K562 (cell line): ENCODE data around the gene DAD1. TPM values are rescaled to one million over a fixed set of nuclear protein-coding genes. Genes with fewer than 3 reads are reported as not detected.

Source experiments
- ATAC-seq: fragments of 200-7000 bp; cut with Tn5 transposase; 3 replicates; pipeline ENCODE4 v1.9.1; 2020; ENCODE audit warnings: moderate library complexity
- BruUV-seq: library from RNA; stranded (reverse); fragments of 400-500 nt; replicated peaks from 2 replicates; lab custom pipeline; 2021; lab: Mats Ljungman, UMichigan
- CTCF ChIA-PET: fragments of 300-600 bp; formaldehyde crosslinking; extraction: SDS; loops from one replicate; lab custom pipeline; 2021; ENCODE audit warnings: low intra/inter-chr PET ratio; lab: Yijun Ruan, JAX
- POLR2A ChIA-PET: fragments of 300-600, 350-650 bp; sonication (Branson Sonifier 250); formaldehyde crosslinking; extraction: SDS; loops from one replicate; lab custom pipeline; 2021; ENCODE audit warnings: antibody characterized with exemption, inconsistent platforms; lab: Yijun Ruan, JAX
- DNase-seq, 4 experiments: peaks; one replicate each; pipeline versions ENCODE4 v3.0.0 to v3.0.0-alpha.2; 2011 to 2018; ENCODE audit warnings: low spot score in 3 of 4, mixed read lengths in 3 of 4; ENCODE audit errors: extremely low read depth in 1 of 4
- FAIRE-seq: peaks from 2 replicates; lab custom pipeline; 2011; peaks lifted over from hg19 to GRCh38; lab: Jason Lieb, UNC
- H2AFZ ChIP-seq: 2 replicates; pipeline ENCODE4 v1.6.0; 2011; ENCODE audit warnings: low read depth, low read length, control low read depth, inconsistent platforms
- H3K27ac ChIP-seq: fragments of 200-600 bp; 3 replicates; pipeline ENCODE4 v1.8.0; 2011; ENCODE audit warnings: low read depth, mild to moderate bottlenecking, control low read depth, inconsistent platforms, low read length, moderate library complexity, mixed read lengths; ENCODE audit errors: extremely low read depth
- H3K27me3 ChIP-seq, 2 experiments: fragments of 300-600 bp in 1 of 2; 2 replicates in 1 of 2; 3 replicates in 1 of 2; pipeline versions ENCODE4 v1.6.0 to v1.8.0; 2011; ENCODE audit warnings: inconsistent platforms in 2 of 2, low read length in 2 of 2, mild to moderate bottlenecking in 1 of 2, mixed read lengths in 1 of 2, moderate library complexity in 1 of 2; ENCODE audit not compliant: control insufficient read depth in 2 of 2, insufficient read depth in 2 of 2
- H3K36me3 ChIP-seq: fragments of 300-600 bp; 3 replicates; pipeline ENCODE4 v1.8.0; 2011; ENCODE audit warnings: mild to moderate bottlenecking, low read length, inconsistent platforms; ENCODE audit not compliant: control insufficient read depth, insufficient read depth
- H3K4me1 ChIP-seq, 2 experiments: fragments of 200-600 bp in 1 of 2; replicated peaks in 1 of 2; 2 replicates in 1 of 2; 3 replicates in 1 of 2; pipeline versions ENCODE4 v1.5.1 to v1.8.0; 2011; ENCODE audit warnings: inconsistent platforms in 2 of 2, low read length in 2 of 2, mild to moderate bottlenecking in 1 of 2, mixed read lengths in 1 of 2, moderate library complexity in 1 of 2; ENCODE audit not compliant: control insufficient read depth in 2 of 2, insufficient read depth in 2 of 2
- H3K4me2 ChIP-seq: 2 replicates; pipeline ENCODE4 v1.6.1; 2011; ENCODE audit warnings: low read length, control low read depth, inconsistent platforms, mixed read lengths; ENCODE audit not compliant: insufficient read depth
- H3K4me3 ChIP-seq: fragments of 200-600 bp; sonication (generic), shearing (Covaris generic); 2 replicates; pipeline ENCODE4 v1.5.1; 2016; ENCODE audit warnings: control low read depth, inconsistent platforms
- H3K79me2 ChIP-seq: fragments of 200-600 bp; 3 replicates; pipeline ENCODE4 v1.8.0; 2011; ENCODE audit warnings: low read length, inconsistent platforms; ENCODE audit not compliant: control insufficient read depth, insufficient read depth
- H3K9ac ChIP-seq, 2 experiments: 2 replicates each; pipeline versions ENCODE4 v1.6.0 to v1.6.1; 2011; ENCODE audit warnings: low read depth in 2 of 2, low read length in 2 of 2, control low read depth in 1 of 2, inconsistent platforms in 1 of 2, mild to moderate bottlenecking in 1 of 2, mixed read lengths in 1 of 2; ENCODE audit not compliant: insufficient read depth in 1 of 2
- H3K9me1 ChIP-seq: one replicate; pipeline ENCODE4 v1.6.0; 2011; ENCODE audit warnings: inconsistent platforms, mild to moderate bottlenecking, low read length, moderate library complexity; ENCODE audit not compliant: control insufficient read depth, insufficient read depth
- H3K9me3 ChIP-seq: replicated peaks from 2 replicates; pipeline ENCODE4 v1.5.1; 2011; ENCODE audit warnings: low read depth, low read length, inconsistent platforms; ENCODE audit not compliant: control insufficient read depth, insufficient read depth
- H4K20me1 ChIP-seq: replicated peaks from 2 replicates; pipeline ENCODE4 v1.6.1; 2011; ENCODE audit warnings: low read length, inconsistent platforms, mixed read lengths; ENCODE audit not compliant: control insufficient read depth, insufficient read depth
- CC2D1A ChIP-seq: fragments of 450-650 bp; IDR thresholded peaks from 2 replicates; pipeline ENCODE4 v1.6.1; 2017; ENCODE audit warnings: mild to moderate bottlenecking
- CEBPG ChIP-seq, 3 experiments: fragments of 200-800 bp in 1 of 3; sonication (Bioruptor generic) in 1 of 3; sonication (generic) in 1 of 3; formaldehyde crosslinking in 1 of 3; IDR thresholded peaks in 2 of 3; conservative IDR thresholded peaks in 1 of 3; 2 replicates each; pipeline versions ENCODE4 v1.6.1 to v1.8.0; 2016 to 2022; ENCODE audit warnings: missing compliant biosample characterization in 2 of 3, missing genetic modification characterization in 2 of 3, mild to moderate bottlenecking in 1 of 3, missing genetic modification reagents in 1 of 3
- HMBOX1 ChIP-seq: sonication (generic); IDR thresholded peaks from 2 replicates; pipeline ENCODE4 v1.6.1; 2016
- MLX ChIP-seq, 2 experiments: fragments of 450-650 bp in 1 of 2; sonication (generic) in 1 of 2; formaldehyde crosslinking; conservative IDR thresholded peaks; 2 replicates each; pipeline versions ENCODE4 v1.4.0 to v1.8.1; 2020 to 2022; ENCODE audit warnings: mild to moderate bottlenecking in 1 of 2, missing genetic modification reagents in 1 of 2
- MNT ChIP-seq, 2 experiments: fragments of 450-650 bp; conservative IDR thresholded peaks; 2 replicates each; pipeline ENCODE4 v1.6.1; 2017; ENCODE audit warnings: mild to moderate bottlenecking in 2 of 2, moderate library complexity in 2 of 2
- ZEB2 ChIP-seq: fragments of 450-650 bp; IDR thresholded peaks from 2 replicates; pipeline ENCODE4 v1.6.1; 2016
- ZNF354B ChIP-seq: fragments of 250-450 bp; sonication (Bioruptor Pico); IDR thresholded peaks from 2 replicates; pipeline ENCODE4 v1.4.0; 2020
- WGBS: fragments of 100-300 bp; shearing (Covaris generic); methylation state at CpG from one replicate; pipeline ENCODE4 v1.1.6; 2016; ENCODE audit warnings: low coverage, mixed read lengths; ENCODE audit not compliant: insufficient coverage; ENCODE audit errors: missing lambda C conversion rate; 5-methylcytosine and 5-hydroxymethylcytosine counted together
- in situ Hi-C: fragments of 300-500 bp; cut with MboI; formaldehyde crosslinking; loops from 4 replicates; pipeline ENCODE4 v1.15.0; 2018; ENCODE audit warnings: inconsistent platforms, mixed read lengths
- intact Hi-C: fragments of 100-400 bp; cut with micrococcal nuclease; formaldehyde crosslinking; loops from 2 replicates; pipeline ENCODE4 v1.14.2; 2022
- polyA plus RNA-seq, 8 experiments: library from polyadenylated mRNA; depleted of rRNA in 4 of 8; stranded (reverse) in 5 of 8; unstranded in 3 of 8; fragments of >200 nt; fragmentation: Nextera tagmentation in 2 of 8; fragmentation: Illumina TruSeq in 1 of 8; extraction: Ambion mirVana in 2 of 8; extraction: Trizol in 1 of 8; gene quantifications; 2 replicates each; pipeline versions ENCODE4 v1.2.1 to v1.2.3, GENCODE V29; 2011 to 2014; ENCODE audit warnings: inconsistent platforms in 1 of 8, missing spikeins in 1 of 8
- total RNA-seq, 7 experiments: library from RNA; depleted of rRNA in 6 of 7; stranded (reverse); fragments of >200 nt in 6 of 7; fragmentation: Illumina TruSeq in 2 of 7; extraction: Trizol in 2 of 7; gene quantifications; 2 replicates each; pipeline versions ENCODE4 v1.2.1 to v1.2.3, GENCODE V29; 2011 to 2021; ENCODE audit warnings: low replicate concordance in 1 of 7

Gene DAD1
- total and polyA plus RNA-seq, 9 of the 15 experiments (the other 6 are each of a cell fraction or from before 2014, with no cell fraction given): 104 to 617 (median 222) TPM

DNA sequence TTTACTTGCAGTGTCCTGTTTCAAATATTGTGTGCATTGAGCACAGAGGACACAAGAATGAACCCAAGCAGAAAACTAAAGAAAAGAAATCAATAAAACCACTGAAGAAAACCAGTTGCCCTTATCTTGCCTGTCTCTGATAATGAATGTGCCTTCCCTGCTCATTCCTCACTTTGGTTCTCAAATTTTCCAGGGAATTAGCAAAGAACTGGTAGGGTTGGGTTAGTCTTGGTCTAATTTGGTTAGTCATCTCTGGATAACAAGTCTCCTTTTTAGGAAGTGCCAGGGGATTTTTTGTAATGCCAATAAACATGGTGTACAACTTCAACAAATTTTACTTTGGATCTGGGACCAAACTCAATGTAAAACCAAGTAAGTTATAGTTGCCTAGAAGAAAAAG is 65.7 kb downstream of the DAD1 start:
- POLR2A ChIA-PET: no interaction called here
- Histone ChIP-seq H3K79me2 (no peaks in the 10 kb centered on the region), H3K9me1 (no peaks in the 10 kb centered on the region)
- TF ChIP-seq CEBPG (CRISPR knock-in tag; IDR thresholded peaks at IDR 0.05) (no peak), CEBPG (tag; conservative IDR thresholded peaks at IDR 0.05 in 1 of 2, IDR thresholded peaks at IDR 0.05 in 1 of 2) (no peak), HMBOX1 (peak; percentile 60; the same call in 1 of the 2 replicates)
- TF ChIP-seq, all 486 proteins: peak for 1
- FAIRE-seq: no peak
- in situ Hi-C loops (no loop called here), intact Hi-C loops (no loop called here)
- Histone ChIP-seq H3K4me1 (peaks cover 0 to 14% of the 10 kb centered on the region in 2 experiments; a peak in 3 of 5 replicates), H3K36me3 (no peaks in the 10 kb centered on the region), H4K20me1 (no peaks in the 10 kb centered on the region), H3K9ac (no peak overlapping the region), H2AFZ (no peak overlapping the region), H3K9me3 (no peaks in the 10 kb centered on the region), H3K27ac (no peak overlapping the region), H3K27me3 (peaks cover 0 to 4% of the 10 kb centered on the region in 2 experiments; a peak in 1 of 5 replicates), H3K4me3 (no peak overlapping the region), H3K4me2 (no peak overlapping the region)
- ATAC-seq: no peak
- no TSS peak for BruUV-seq
- no peak for DNase-seq
- CTCF ChIA-PET: no interaction called here

GRCh38 chr14:22522466-22522957 is 66.5 kb downstream of the DAD1 start:
- ATAC-seq: no peak
- H3K27me3 ChIP-seq: peaks cover 0 to 4% of the 10 kb centered on the region in 2 experiments; a peak in 1 of 5 replicates
- H3K4me2 ChIP-seq: no peak overlapping the region
- H3K27ac ChIP-seq: no peak overlapping the region
- no peaks in the 10 kb centered on the region for H4K20me1 ChIP-seq
- no peaks in the 10 kb centered on the region for H3K79me2 ChIP-seq
- POLR2A ChIA-PET: no interaction called here
- H3K4me3 ChIP-seq: no peak overlapping the region
- intact Hi-C loops (no loop called here), in situ Hi-C loops (no loop called here)
- FAIRE-seq: no peak
- BruUV-seq: no TSS peak
- DNase-seq: no peak
- peaks cover 0 to 15% of the 10 kb centered on the region in 2 experiments; a peak in 3 of 5 replicates for H3K4me1 ChIP-seq
- CTCF ChIA-PET: no interaction called here
- no peaks in the 10 kb centered on the region for H3K36me3 ChIP-seq
- TF ChIP-seq CC2D1A: no peak
- TF ChIP-seq MLX (CRISPR knock-in tag; conservative IDR thresholded peaks at IDR 0.05): no peak
- TF ChIP-seq ZNF354B (CRISPR knock-in tag): no peak
- TF ChIP-seq ZEB2: no peak
- no peak for TF ChIP-seq MNT (conservative IDR thresholded peaks at IDR 0.05)
- no peaks in the 10 kb centered on the region for H3K9me3 ChIP-seq
- H3K9me1 ChIP-seq: no peaks in the 10 kb centered on the region
- H3K9ac ChIP-seq: no peak overlapping the region
- WGBS: 44% methylated on average over 1 of the region's 1 CpG
- no peak overlapping the region for H2AFZ ChIP-seq
